ENCODE data around the gene MID1IP1.

Gene MID1IP1

GRCh38 chrX:38800981-38801845 lies at the start of gene MID1IP1:
MID1IP1 (plus strand) TSS chrX:38801459; CDS start chrX:38804947, 3,488 bp downstream.
- Mint-ChIP-seq H3K4me3 (peak within 1 kb of the TSS; percentile 94), H3K36me3 (no peaks in the 10 kb centered on the region), H3K27me3 (no peaks in the 10 kb centered on the region), H3K27ac (peak within 1 kb of the TSS; percentile 95), H3K4me1 (ENCODE audit: low read depth) (peaks cover 14% of the 10 kb centered on the region), H3K9me3 (ENCODE audit: low read depth) (no peaks in the 10 kb centered on the region)

GRCh38 chrX:38754102-38754790 lies 47.0 kb upstream of the MID1IP1 start:
- no peaks in the 10 kb centered on the region for H3K27me3 Mint-ChIP-seq
- no peaks in the 10 kb centered on the region for H3K9me3 Mint-ChIP-seq (ENCODE audit: low read depth)
- H3K36me3 Mint-ChIP-seq, result no peaks in the 10 kb centered on the region
- no peaks in the 10 kb centered on the region for H3K4me1 Mint-ChIP-seq (ENCODE audit: low read depth)
- H3K4me3 Mint-ChIP-seq, result no peak overlapping the region
- no peak overlapping the region for H3K27ac Mint-ChIP-seq

- H3K4me1 Mint-ChIP-seq (ENCODE audit: low read depth), result no peaks in the 10 kb centered on the region
These were observed 46.2 kb upstream of the MID1IP1 start for GRCh38 chrX:38754818-38755718.

GRCh38 chrX:38760883-38761282 lies 40.4 kb upstream of the MID1IP1 start:
- no peak overlapping the region for H3K27ac Mint-ChIP-seq
- no peaks in the 10 kb centered on the region for H3K4me1 Mint-ChIP-seq (ENCODE audit: low read depth)
- no peaks in the 10 kb centered on the region for H3K9me3 Mint-ChIP-seq (ENCODE audit: low read depth)
- H3K4me3 Mint-ChIP-seq, result no peak overlapping the region
- H3K36me3 Mint-ChIP-seq, result no peaks in the 10 kb centered on the region
- H3K27me3 Mint-ChIP-seq, result no peaks in the 10 kb centered on the region

More at GRCh38 chrX:38754818-38755718, 46.2 kb upstream of the MID1IP1 start:
- Mint-ChIP-seq H3K9me3 (ENCODE audit: low read depth) (no peaks in the 10 kb centered on the region), H3K27me3 (no peaks in the 10 kb centered on the region), H3K36me3 (no peaks in the 10 kb centered on the region), H3K27ac (no peak overlapping the region), H3K4me3 (no peak overlapping the region)

GRCh38 chrX:38768079-38768478 lies 33.2 kb upstream of the MID1IP1 start:
- Mint-ChIP-seq H3K4me1 (ENCODE audit: low read depth) (no peaks in the 10 kb centered on the region), H3K36me3 (no peaks in the 10 kb centered on the region), H3K27me3 (no peaks in the 10 kb centered on the region), H3K27ac (no peak overlapping the region), H3K9me3 (ENCODE audit: low read depth) (no peaks in the 10 kb centered on the region), H3K4me3 (no peak overlapping the region)

GRCh38 chrX:38770152-38770551 lies 31.1 kb upstream of the MID1IP1 start:
- no peak overlapping the region for H3K27ac Mint-ChIP-seq
- H3K4me1 Mint-ChIP-seq (ENCODE audit: low read depth), result no peaks in the 10 kb centered on the region
- no peaks in the 10 kb centered on the region for H3K36me3 Mint-ChIP-seq
- no peaks in the 10 kb centered on the region for H3K9me3 Mint-ChIP-seq (ENCODE audit: low read depth)
- H3K27me3 Mint-ChIP-seq, result no peaks in the 10 kb centered on the region
- H3K4me3 Mint-ChIP-seq, result no peak overlapping the region

- no peaks in the 10 kb centered on the region for H3K4me1 Mint-ChIP-seq (ENCODE audit: low read depth)
- peaks cover 3% of the 10 kb centered on the region for H3K36me3 Mint-ChIP-seq
- H3K27ac Mint-ChIP-seq, result no peak overlapping the region
- peaks cover 1% of the 10 kb centered on the region for H3K27me3 Mint-ChIP-seq
- no peak overlapping the region for H3K4me3 Mint-ChIP-seq
- no peaks in the 10 kb centered on the region for H3K9me3 Mint-ChIP-seq (ENCODE audit: low read depth)
These were observed 27.0 kb upstream of the MID1IP1 start for GRCh38 chrX:38774249-38774648.

DNA sequence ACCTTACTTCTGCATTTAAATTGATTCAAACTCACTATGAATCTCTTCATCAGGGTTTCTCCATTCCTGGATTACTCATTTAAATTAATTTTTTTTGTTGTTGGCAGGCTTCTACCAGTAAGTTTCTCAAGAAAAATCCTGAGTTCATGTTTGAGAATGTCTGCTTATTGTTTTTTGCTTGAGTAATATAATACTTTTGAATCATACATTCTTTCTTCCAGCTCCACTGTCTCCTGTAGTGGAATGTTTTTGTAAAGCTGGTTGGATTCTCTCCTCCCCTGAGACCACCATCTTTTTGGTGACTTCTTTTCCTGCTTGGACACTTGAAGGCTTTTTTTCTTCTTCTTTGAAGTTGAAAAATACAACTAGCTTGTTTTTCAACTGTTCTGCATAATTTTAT lies 4.3 kb upstream of the MID1IP1 start:
- Mint-ChIP-seq H3K4me3 (no peak overlapping the region), H3K9me3 (ENCODE audit: low read depth) (no peaks in the 10 kb centered on the region), H3K27me3 (no peaks in the 10 kb centered on the region), H3K27ac (no peak overlapping the region), H3K4me1 (ENCODE audit: low read depth) (peaks cover 10% of the 10 kb centered on the region), H3K36me3 (no peaks in the 10 kb centered on the region)

DNA sequence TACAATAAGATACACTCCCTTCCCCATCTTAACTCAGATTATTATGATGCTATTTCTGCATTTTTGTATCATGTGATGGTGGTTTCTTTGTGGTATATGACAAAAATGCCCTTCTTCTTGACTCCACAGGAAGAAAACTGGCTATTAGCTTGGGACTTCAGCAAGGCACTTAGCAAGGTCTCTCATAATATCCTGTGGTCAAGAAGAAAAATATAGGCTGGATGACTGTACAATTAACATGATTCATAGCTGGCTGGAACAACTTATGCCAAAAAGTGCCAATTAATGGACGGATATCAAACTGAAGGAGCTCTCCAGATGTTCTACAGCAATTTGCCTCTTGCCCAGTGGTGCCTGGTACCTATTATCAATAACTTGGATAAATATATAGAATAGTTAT lies 2.3 kb upstream of the MID1IP1 start:
- Mint-ChIP-seq H3K27me3 (no peaks in the 10 kb centered on the region), H3K4me1 (ENCODE audit: low read depth) (peaks cover 14% of the 10 kb centered on the region), H3K27ac (no peak overlapping the region), H3K36me3 (no peaks in the 10 kb centered on the region), H3K4me3 (no peak overlapping the region), H3K9me3 (ENCODE audit: low read depth) (no peaks in the 10 kb centered on the region)

DNA sequence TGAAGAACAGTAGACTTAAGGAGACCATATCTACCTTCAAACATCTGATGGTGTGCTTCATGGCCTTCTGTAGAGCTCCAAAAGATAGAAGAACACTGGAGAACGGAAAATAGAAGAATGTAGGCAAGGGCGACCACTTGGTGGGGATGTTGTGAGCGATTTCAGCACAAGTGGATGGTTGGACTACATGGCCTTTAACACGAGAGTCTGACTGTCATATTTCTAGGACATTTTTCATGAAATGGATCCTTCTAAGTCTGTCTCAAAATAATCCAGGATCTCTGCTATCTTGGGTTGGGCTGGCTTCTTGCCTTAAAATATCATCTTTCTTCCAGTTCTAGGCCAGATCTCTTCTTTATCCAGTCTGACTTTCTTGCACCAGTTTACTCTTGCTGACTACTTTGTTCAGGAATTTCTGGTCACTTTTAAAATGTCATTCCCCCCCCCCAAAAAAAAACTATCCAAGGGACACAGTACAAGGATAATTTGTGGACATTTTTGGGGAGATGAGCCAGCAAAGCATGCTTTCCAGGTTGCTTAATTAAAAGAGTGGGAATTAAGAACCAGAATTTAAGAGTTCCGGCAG lies 1.2 kb upstream of the MID1IP1 start:
- Mint-ChIP-seq H3K9me3 (ENCODE audit: low read depth) (no peaks in the 10 kb centered on the region), H3K27ac (no peak overlapping the region), H3K4me3 (peak overlapping the region; percentile 51), H3K36me3 (no peaks in the 10 kb centered on the region), H3K27me3 (no peaks in the 10 kb centered on the region), H3K4me1 (ENCODE audit: low read depth) (peaks cover 14% of the 10 kb centered on the region)

DNA sequence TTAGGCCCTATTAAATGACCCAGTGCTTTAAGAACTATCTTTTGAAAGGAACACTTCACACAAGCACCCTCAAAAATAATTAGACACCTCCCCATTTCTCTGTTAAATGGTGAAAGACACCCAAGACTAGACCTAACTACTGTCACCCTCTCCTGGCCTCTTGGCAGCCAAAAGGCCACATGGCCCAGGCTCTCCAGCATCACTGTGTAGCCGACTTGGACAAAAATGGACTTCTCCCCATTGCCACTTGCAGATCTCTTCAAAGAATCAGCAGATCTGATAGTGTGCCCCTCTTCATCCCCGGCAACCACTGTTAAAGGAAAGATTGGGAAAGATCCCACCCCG lies 2.0 kb downstream of the MID1IP1 start:
- Mint-ChIP-seq H3K4me3 (peak overlapping the region; percentile 94), H3K36me3 (no peaks in the 10 kb centered on the region), H3K27me3 (no peaks in the 10 kb centered on the region), H3K27ac (peak overlapping the region; percentile 95), H3K9me3 (ENCODE audit: low read depth) (no peaks in the 10 kb centered on the region), H3K4me1 (ENCODE audit: low read depth) (peaks cover 24% of the 10 kb centered on the region)

- Mint-ChIP-seq H3K27ac (peak overlapping the region; percentile 95), H3K27me3 (no peaks in the 10 kb centered on the region), H3K4me1 (ENCODE audit: low read depth) (peaks cover 27% of the 10 kb centered on the region), H3K36me3 (no peaks in the 10 kb centered on the region), H3K9me3 (ENCODE audit: low read depth) (no peaks in the 10 kb centered on the region), H3K4me3 (peak overlapping the region; percentile 94)
These were observed 2.6 kb downstream of the MID1IP1 start for GRCh38 chrX:38803588-38804431.

DNA sequence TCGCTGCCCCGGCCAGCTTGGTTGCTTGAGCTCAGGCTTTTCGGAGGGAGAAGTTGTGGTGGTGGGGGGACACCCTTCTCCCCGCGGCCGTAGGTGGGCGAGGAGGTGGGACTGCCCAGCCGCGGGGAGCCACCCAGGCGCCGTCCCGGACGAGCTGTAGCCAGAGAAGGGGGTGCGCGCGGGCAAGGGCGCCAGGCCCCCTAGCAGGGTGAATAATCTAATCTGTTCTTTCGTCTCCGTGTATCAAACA lies 3.1 kb downstream of the MID1IP1 start:
- Mint-ChIP-seq H3K27me3 (no peaks in the 10 kb centered on the region), H3K4me1 (ENCODE audit: low read depth) (peaks cover 32% of the 10 kb centered on the region), H3K4me3 (peak overlapping the region; percentile 94), H3K36me3 (no peaks in the 10 kb centered on the region), H3K9me3 (ENCODE audit: low read depth) (no peaks in the 10 kb centered on the region), H3K27ac (peak overlapping the region; percentile 95)
